HG02938 (cell line): ENCODE measurements around the gene PPP1R9A.

Experiments
- ATAC-seq: cut with Tn5 transposase; IDR thresholded peaks from one replicate; pipeline ENCODE4 v1.9.1; 2021; ENCODE audit warnings: mild to moderate bottlenecking, moderate library complexity; ENCODE audit not compliant: unreplicated experiment

PPP1R9A gene

DNA sequence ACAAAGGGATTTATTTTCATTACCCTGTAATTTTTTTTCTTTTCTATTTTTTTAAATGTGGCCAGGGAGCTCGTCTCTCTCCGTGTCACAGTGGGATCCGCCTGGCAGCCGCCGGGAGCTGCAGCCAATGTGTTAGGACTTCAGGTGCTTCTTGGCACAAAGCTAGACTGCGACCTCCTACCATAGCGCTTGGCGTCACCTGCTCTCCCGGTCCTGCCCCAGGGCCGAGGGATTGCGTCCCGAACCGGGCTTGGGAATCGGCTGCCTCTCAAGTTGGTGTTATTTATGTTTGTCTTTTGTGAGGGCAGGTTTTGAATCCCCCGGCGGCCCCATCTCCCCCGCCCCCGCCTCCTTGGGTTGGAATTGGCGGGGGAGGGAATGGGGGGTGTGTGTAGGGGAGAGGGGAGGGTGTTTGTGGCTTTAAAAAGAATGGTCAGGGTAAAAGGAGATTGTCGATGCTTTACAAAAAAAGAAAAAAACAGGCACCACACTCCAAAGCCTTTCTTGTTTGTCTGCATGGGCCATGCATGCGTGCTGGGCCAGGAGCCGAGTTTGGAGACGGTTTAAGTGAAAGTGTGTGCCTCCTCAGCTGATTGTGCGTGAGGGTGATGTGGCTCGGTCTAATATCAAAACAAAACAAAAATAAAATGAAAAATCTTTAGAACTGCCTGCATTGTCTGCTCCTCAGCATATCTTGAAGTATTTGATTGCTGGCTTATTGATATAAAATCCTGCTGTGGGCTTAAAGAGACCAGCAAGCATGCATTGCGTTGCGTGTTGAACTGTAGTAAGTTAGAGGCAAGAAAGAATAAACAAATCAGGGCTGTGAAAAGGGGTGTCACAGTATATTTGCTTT lies 1.2 kb downstream of the PPP1R9A start:
- no peak for ATAC-seq

DNA sequence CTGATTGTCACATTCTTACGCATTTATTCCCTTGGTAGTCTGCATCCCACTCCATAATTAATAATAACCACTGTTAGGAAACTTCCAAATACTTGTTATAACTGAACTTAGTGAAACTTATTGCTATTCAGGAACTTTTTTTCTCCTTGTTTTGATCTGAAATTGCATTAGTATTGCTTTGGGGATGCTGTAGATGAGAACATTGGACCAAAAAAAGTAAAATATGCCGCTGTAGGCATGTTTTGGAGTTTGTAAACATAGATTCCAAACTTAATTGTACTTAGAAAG lies 1.7 kb downstream of the PPP1R9A start:
- ATAC-seq, result no peak

DNA sequence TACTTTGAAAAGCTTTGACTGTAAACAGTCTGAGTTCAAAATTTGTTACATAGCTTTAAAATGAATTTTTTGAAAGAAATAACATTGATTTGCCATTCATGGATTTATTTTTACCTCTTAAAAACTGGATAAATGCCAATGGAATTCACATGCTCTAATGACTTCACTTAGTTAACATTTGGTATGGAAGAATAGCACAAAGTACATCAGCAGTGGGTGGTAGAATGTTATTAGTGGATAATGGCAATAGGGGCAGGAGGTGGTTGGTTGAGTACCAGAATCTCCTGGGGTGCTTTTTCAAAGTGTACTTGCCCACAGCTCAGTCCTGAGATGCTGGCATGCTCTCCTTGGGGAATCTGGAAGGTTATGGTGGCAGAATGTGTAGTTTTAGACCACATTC lies 4.7 kb downstream of the PPP1R9A start:
- ATAC-seq, result no peak

DNA sequence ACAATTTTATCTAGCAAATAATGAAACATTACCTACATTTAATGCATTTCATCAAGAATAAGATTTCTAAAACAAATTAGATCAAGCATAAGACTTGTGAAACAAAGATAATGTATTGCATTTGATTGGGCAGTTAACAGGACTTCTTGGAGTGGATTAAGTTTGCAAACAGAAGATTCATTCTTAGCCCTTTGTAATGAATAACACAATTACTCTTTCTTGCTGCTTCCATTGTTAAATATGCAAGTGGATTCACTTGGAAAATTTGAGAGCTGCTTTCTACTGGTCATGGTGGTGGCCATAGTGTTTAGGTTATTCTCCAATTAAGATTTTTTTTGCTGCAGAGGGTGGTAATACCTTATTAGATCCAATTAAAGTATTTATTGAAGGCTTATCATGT lies 6.0 kb downstream of the PPP1R9A start:
- ATAC-seq, result no peak

DNA sequence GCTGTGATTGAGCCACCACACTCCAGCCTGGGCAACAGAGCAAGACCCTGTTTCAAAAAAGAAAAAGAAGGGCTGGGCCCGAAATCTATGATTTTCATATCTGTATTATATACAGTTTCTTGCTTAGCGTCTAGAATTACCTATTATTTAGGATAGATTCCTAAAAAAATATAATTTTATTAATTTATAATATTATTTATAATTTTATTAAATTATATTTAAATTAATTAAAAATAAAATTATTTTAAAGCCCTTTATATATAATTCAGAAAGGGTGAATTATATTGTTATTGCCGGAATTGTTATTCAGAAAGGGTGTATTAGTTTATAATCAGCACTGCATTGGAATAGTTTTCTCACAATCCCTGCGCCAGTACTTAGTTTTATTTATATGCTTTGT lies 14.5 kb downstream of the PPP1R9A start:
- no peak for ATAC-seq

DNA sequence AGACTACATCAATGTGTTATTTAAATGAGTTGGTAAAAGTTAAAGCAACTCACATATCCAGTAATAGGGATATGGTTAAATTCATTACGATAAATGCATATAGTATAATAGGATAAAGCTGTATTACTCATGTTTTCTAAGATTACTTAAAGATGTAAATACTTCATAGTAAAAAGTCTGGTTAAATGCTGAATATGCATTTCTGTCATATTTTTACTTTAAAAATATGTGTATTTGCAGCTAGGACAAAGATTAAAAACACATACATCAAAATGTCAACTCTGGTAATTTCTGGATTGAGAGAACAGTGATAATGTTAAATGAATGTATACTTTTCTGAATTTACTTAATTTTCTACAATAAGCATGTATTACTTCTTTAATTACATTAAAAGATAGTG lies 15.1 kb downstream of the PPP1R9A start:
- ATAC-seq, result no peak

DNA sequence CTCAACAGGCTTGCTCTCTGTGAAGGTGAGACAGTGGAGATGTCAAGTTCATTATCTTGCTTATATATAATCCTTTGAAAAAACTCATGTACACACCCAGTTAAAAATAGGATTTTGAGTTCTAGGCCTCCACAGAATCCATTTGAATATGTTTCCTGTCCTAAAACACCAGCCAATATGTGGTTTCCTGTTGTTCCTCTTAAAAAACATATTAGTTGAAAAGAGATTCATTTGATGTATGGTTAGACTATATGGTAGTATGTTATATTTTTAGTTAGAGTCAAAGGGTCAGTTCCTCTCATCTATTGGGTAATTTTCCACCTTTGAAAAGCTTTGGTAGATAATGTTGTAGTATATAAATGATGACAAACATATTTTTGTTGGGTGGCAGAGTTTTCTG lies 16.0 kb downstream of the PPP1R9A start:
- no peak for ATAC-seq

DNA sequence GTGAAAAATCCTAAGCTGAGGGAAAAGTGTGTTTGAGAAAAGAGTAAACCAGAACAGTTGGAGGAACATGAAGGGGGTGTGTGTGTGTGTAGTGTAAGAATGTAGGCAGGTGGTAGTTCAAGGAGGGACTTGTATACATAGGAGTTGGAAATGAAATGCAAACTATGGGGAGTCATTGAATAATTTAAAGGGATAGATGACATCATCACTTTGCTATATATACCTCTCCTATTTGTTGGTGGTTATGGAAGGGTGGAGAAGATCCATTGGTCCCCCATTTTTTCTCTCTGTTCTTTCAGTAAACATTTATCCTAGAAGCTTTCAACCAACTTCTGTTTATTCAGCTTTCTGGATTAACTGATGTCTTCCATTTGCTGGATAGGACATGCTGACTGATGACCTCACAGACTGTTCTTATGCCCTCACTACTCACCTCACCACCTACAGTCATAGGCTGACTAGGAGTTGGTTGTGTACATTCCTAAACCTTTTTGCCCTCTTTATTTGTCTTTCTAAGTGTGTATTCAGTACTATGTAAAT lies 20.8 kb downstream of the PPP1R9A start:
- no peak for ATAC-seq

DNA sequence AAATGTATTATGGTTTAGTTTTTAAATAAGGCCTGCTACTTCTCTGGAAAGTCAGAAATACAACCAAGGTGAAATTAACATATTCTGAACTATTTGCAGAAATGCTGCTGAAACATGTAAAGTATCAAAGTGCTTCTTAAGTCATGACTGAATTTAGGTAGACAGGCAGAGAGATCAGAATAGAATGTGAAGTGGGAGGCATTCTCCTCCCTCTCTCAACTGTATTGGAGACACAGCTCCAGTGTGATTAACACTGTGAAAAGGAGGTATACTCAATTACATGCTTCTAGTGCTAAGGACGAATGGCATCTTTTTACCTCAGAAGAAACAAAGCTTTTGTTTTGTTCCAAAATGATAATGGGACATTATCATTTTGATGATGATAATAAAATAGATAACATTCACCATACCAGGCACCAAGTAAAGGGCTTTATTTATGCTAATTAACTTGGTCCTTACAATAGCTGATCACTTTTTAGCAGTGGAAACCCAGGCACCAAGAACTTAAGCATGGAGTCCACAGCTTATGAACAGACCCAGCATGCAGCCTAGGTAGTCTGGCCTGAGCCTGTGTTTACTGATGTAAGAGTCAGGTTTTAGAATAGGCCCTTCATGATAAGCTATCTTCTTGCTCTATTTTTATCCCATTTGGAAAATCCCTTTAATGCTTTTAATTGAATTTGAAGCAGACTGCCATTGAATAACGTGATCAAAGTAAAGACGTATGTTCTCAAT lies 26.0 kb downstream of the PPP1R9A start:
- no peak for ATAC-seq

DNA sequence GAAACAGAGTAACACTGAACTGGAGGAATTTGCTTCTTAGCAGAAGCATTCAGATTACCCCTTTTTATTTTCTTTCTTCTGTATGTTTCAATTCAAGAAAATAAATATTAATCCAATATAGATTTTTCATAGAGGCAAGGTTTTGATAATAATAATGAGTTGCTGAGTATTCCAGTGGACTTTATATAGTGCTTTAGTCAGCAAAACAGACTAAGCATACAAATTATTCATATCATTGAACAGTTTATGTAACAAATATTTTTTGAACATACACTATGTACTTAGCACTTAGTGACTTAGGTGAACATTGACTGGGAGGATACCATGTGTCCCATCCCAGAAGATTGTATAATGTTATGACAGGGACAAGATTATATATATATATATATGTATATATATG lies 32.0 kb downstream of the PPP1R9A start:
- no peak for ATAC-seq

DNA sequence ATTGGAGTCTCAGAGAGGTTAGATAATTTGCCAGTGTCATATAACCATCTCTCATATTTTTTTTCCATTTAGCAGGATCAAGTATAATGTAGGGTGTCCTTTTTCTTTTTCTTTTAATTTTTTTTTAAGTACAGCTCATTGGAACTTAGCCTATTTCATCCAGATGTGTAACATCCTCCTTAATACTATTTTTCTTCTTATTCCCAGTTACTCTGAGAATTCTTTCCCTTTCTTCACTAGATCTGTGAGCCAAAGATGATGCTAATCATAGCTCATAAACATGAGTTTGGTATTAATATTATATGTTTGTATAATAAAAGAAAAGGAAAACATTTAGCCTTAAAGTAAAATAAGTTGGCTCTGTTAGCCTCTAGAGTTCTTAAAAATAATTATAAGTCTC lies 32.8 kb downstream of the PPP1R9A start:
- ATAC-seq, result no peak

DNA sequence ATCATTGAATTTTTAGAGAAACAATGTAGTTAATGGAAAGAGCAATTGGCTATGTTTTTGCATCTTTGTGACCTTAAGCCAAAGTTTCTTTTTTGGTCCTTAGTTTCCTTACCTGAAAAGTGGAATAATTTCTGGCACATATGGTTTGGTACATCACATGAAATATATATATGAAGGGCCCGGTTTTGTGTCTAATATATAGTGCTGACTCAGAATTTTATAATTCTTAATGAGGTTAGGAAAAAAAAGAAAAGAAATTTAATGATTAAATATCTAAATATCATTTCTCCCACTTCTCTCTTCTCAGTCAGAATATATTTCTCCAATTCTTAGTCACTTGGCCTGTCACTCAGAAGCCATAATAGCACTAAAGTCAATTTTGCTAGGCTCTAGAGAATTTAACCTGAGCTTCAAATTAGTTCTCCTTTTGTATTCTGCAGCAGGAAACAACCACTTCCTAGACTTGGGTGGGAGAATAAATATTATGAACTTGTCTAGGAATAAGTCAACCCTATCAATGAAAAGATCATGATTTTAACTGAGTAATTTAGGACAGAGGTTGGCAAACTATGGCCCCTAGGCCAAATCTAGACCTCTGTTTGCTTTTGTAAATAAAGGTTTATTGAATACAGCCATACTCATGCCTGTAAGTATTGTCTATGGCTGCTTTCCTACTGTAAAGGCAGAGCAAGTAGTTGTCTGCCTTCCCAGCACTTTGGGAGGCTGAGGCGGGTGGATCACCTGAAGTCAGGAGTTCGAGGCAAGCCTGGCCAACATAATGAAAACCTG lies 34.6 kb downstream of the PPP1R9A start:
- ATAC-seq, result no peak

DNA sequence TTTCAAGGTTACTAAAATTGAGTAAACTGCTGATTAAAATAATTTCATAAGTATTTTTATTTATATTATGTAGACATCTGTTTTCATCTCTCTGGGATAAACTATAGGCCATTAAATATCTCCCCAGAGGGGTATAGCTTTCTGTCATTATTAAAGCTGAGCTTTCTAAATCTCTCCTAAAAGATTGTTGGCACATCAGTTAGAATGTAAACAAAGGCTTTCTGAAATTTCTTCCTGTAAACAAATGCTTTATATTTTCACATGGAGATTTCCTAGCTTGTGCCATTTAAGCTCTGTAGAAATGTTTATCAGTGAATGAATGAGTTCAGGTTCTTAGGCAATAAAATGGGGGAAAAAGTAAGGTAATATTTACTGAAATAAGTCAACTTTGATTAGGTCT lies 35.7 kb downstream of the PPP1R9A start:
- ATAC-seq, result no peak

DNA sequence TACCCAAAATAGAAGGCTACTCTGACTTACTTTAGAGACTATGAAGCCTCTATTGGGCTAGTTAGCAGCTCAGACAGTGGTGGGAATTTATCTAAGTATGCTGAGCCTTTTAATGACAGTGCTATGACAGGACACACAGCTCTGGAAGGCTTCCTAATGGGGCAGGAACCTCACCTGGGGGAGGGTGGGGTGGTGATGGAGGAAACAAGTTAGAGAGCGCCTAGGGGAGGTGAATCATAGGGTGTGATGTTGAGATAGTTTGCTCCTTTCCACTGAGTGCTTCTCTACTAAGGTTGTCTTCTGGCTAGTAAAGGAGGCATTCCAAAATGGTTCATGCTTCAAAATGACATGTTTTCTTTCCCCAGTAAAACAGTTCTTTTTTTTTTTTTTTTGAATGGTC lies 42.1 kb downstream of the PPP1R9A start:
- no peak for ATAC-seq

DNA sequence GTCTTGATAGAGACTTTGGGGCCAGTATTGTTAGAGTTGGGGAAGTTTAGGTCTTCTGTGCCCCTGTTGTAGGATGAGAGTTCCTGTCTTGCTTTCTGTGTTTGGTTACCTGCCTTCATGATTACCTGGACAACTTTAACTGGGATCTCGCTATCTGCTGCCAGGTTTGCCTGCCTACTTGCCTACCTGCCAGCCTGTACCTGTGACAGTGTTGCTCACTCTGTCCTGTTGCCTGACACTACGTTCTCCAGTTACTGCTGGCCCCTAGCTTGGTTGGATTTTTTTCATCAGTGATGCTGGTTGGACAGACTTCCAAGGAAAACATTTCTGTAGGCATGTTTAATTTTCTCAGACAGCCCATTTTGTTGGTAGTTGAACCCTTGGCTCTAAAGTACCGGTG lies 48.4 kb downstream of the PPP1R9A start:
- no peak for ATAC-seq

DNA sequence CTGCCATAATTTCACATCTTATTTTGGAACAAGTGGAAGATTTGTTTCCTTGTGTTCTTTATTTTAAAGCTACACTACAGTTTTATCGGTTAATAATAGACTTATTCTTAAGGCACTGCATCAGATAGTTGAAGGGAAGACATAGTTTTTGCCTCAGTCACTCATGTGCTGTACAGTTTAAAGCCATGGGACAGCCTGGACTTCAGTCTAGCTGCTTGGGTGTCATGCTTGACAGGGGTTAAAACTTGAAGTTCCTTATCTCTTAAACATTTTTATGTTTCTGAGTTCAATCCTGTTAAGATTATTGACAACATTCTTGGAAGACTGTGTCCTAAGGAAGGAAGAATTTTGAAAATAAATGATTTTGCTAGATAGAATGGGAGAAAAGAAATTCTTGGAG lies 49.7 kb downstream of the PPP1R9A start:
- no peak for ATAC-seq

DNA sequence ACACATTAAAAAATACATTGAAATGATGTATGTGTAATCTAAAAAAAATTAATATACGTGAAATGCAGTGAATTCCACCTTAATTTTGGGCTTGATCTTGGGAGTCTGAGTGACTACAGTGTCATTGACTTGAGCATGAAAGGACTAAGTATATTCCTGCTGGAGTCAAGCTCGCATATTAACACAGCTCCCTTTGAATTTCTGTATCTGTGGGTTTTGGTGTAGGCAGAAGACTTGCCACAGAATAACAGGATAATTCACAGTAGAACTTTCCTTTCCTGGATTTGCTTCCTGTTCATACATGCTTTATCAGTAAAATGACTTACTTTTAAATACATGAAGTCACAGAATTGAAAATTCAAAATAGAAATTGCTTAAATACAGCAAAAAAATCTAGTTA lies 55.3 kb downstream of the PPP1R9A start:
- ATAC-seq, result no peak

DNA sequence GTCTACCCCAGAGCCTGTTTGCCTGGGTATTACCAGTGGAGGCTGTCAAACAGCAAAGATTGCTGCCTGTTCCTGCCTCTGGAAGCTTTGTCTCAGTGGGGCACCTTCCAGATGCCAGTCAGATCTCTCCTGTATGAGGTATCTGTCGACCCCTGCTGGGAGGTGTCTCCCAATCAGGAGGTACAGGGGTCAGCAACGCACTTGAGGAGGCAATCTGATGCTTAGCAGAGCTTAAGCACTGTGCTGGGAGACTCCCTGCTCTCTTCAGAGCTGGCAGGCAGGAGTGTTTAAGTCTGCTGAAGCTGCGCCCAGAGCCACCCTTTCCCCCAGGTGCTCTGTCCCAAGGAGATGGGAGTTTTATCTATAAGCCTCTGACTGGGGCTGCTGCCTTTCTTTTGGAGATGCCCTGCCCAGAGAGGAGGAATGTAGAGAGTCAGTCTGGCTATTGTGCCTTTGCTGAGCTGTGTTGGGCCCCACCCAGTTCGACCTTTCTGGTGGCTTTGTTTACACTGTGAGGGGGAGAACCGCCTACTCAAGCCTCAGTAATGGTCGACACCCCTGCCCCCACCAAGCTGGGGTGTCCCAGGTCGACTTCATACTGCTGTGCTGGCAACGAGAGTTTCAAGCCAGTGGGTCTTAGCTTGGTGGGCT lies 62.2 kb downstream of the PPP1R9A start:
- ATAC-seq, result no peak

DNA sequence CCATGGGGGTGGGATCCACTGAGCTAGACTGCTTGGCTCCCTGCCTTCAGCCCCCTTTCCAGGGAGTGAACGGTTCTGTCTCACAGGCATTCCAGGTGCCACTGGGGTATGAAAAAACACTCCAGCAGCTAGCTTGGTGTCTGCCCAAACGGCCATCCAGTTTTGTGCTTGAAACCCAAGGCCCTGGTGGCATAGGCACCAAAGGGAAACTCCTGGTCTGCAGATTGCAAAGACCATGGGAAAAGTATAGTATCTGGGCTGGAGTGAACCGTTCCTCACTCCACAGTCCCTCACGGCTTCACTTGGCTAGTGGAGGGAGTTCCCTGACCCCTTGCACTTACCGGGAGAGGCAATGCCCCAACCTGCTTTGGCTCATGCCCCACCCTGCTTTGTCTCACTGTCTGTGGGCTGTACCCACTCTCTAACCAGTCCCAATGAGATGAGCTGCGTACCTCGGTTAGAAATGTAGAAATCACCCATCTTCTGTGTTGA lies 62.7 kb downstream of the PPP1R9A start:
- no peak for ATAC-seq

DNA sequence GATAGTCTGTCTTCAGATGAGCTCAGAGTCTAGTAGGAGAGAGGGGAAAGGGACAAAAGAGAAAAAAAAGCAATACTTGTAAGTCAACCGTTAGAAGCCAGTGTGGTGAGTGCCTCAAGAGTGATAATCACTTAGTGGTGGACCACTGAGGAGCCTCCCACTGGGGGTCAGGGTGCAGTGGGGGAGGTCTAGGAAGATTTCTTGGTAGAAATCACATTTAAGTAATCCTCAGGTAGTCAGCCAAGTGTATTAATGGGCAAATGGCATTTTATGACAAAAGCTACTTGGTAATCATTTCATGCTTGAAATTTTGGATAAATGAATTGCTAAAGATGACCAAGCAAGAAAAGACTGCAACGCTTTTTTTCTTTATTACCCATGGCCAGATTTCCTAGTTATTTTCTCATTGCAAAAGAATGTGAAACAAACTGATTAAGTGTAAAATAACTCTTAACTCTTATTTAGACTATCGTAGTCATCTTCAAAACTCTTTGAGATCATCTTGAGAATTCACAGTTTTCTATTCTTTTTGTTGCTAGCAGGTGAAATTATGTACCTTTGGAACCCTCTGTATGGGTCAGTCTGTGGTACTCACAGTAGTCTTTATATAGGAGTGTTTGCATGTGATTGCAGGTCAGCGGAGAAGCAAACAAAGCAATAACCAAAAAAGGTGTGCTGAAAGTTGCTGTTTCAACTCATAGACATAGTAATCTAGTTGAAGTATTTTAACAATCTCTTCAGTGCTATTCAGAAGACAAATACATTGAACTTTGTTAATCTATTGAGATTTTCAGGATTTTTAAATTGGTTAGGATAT lies 63.9 kb downstream of the PPP1R9A start:
- no peak for ATAC-seq
